ENCODE data around the gene CSTPP1.
"Not testable (repeated sequence)": the region's sequence is repeated elsewhere in the genome, so short reads cannot be mapped to it uniquely, and the experiment has no call there.

Gene CSTPP1

DNA sequence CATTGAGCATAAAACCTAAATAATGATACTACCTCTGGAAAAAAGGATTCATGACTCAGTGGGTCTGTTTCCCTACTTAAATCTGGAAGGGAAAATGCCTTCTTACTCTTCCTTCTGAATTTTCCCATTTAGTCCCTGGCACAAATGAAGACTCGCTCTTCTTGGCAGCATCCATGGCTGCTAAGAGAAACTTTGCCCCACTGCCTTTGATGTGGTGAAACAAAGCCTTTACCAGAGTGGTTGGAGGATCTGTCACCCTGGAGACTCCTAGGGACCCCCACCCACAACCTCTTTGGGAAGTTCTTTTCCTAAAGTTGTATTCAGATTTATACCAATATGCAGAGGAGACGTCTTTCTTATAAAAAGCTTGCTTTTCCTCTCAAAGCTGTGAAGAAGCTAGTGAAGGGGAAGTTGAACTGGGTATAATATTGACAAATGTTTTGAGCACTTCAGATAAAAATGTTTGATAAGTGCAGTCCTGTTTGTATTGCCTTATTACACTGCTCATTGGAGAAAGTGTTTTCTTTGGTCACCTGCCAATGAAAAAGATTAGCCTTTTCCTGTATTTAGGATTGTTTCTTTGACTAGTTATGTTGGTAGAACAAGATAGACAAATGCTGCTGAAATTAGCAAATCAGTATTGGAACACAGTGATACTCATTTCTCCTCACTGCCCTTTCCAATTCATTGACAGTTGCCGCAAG is 162.8 kb downstream of the CSTPP1 start:
- no peak for DNase-seq (ENCODE audit: low read depth in 3 of 3)

GRCh38 chr11:47099918-47100315 is 163.4 kb downstream of the CSTPP1 start:
- DNase-seq (ENCODE audit: low read depth in 3 of 3), result no peak

DNA sequence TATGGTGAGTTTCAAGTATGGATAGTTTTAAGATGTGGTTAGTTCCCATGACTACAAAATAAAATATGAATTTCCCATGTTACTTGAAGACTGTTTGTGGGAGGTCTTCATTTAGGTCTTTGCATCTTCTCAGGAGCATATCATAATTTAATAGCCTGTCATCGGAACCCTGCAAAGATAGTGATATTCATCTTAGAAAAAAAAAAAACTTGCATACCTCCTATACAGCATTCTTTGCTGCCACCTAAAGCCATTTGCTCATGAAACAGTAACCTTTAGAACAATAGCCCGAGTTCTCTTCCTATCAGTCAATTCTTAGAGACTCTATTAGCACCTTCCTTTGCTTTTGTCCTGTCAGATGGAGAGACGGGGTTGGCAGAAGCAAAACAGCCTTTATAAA is 164.8 kb downstream of the CSTPP1 start:
- DNase-seq (ENCODE audit: low read depth in 3 of 3), result no peak

DNA sequence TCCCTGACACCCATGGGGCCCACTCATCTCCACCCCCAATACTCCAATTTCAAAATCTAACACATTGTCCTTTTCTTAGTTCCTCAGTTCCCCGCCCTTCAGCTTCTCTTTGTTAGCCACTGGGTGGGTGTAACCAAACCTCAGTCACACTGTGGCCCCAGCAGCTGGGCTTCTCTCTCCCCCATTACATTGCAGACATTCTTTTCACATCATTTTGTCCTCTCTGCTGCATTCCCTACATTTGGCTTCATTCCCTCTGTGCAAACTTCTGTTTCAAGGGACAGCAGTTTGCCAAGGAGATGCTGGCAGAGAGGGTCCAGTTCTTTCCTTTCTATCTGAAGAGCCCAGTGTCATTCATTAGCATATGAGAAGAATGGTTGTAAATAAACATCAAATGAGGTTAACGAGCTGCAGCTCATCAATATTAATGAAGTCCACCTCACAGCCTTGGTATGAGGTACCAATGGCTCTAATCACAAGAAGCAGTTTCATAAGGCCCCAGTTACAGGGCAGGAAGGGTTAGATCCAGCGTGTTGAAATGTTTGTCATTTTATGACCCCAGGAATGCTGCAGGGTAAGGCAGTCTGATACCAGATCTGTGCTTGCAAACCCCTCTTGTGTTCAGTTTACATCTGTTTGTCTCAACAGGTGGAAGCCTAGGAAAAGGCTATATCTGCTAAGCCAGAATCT is 167.8 kb downstream of the CSTPP1 start:
- no peak for DNase-seq (ENCODE audit: low read depth in 3 of 3)

DNA sequence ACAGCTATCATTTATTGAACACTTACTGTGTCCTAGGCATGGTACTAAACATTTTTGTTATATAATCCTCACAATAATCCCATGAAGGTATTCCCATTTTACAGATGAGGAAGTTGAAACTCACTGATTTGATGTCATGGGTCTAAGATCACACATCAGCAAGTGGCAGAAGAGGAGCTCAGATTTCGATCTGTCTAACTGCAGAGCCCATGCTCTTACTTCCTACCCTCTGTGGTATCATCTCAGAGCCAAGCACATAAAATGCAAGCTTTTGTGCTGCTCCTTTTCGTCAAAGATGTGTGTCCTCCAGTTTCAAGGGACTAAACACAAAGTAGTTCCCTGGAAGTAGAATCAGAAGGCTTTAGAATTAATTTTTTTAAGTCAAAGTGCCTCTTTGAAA is 169.0 kb downstream of the CSTPP1 start:
- no peak for DNase-seq (ENCODE audit: low read depth in 3 of 3)

DNA sequence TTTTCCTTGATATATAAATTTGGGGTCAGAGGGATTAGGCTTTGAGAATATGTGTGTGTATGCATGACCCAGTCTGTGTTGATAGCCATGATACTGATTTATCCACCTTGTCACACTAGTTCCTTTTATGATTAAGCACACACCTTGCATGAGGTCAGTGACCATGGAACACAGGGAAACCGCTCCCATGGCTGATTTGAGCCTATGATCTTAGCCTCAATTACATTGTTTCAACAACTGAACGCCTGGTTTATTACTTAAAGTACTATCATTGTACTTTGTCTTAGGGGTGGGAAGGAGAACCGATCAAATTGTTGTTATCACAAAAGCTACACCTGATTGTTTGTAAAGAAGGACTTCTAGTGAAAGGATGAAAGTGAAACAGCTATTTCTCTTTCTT is 169.4 kb downstream of the CSTPP1 start:
- DNase-seq (ENCODE audit: low read depth in 3 of 3), result no peak

DNA sequence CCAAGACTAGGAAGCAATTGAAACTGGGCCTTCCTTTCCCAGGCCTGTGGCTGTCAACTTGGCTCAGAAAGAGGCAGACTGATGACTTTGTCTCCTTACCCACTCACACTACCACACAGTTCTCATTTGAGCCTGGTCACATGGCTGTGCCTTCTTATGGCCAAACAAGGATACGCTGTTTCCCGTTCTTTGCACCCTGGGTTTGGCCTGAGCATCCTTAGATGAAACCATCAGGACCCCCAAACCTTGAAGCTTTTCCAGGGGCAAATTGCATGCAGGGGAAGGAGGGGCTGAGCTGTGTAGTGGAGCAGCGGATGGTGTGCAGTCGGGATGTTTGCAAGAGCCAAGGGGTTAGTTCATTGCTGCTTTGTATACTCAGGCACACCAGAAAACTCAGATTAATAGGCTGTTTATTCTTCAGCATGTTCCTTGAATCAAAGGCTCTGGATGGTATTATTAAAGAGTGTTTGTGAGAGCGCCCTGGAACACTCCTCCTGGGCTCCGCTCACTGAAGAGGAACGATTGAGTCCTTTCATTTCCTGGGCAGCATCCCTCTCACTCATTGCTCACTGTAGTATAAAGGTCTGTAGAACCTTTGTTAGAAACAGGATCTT is 170.3 kb downstream of the CSTPP1 start:
- no peak for DNase-seq (ENCODE audit: low read depth in 3 of 3)

GRCh38 chr11:47107744-47108143 is 171.2 kb downstream of the CSTPP1 start:
- no peak for DNase-seq (ENCODE audit: low read depth in 3 of 3)

GRCh38 chr11:47108214-47108613 is 171.7 kb downstream of the CSTPP1 start:
- DNase-seq (ENCODE audit: low read depth in 3 of 3), result no peak

- no peak for DNase-seq (ENCODE audit: low read depth in 3 of 3)
Measured at GRCh38 chr11:47109051-47109726, 172.6 kb downstream of the CSTPP1 start.

DNA sequence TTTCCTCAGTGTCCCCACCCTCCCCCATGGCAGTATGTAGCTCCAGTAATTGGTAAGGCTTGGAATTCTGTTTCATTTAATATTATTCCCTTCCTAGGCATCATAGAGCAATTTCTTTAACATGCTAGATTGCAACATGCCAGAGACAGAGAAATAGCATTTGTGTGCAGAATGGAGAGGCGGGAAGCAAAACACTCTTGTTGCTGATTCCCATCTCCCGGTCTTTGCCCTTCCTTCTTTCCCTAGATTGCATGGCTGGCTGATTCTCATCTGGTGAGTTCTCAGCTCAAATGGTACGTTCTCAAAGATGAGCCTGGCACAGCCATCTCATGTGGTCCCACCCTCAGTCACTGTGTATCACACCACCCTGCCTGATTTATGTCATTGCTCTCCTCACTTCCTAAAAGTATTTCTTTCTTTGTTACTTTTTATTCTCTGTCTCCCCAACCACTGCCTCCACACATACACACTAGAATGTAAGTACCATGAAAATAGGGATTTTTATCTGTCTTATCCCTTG is 173.2 kb downstream of the CSTPP1 start:
- DNase-seq (ENCODE audit: low read depth in 3 of 3), result no peak

- DNase-seq (ENCODE audit: low read depth in 3 of 3), result no peak
Measured at GRCh38 chr11:47111318-47111804, 174.8 kb downstream of the CSTPP1 start.

- DNase-seq (ENCODE audit: low read depth in 3 of 3), result not testable (repeated sequence)
Measured at GRCh38 chr11:47112941-47113340, 176.4 kb downstream of the CSTPP1 start.

DNA sequence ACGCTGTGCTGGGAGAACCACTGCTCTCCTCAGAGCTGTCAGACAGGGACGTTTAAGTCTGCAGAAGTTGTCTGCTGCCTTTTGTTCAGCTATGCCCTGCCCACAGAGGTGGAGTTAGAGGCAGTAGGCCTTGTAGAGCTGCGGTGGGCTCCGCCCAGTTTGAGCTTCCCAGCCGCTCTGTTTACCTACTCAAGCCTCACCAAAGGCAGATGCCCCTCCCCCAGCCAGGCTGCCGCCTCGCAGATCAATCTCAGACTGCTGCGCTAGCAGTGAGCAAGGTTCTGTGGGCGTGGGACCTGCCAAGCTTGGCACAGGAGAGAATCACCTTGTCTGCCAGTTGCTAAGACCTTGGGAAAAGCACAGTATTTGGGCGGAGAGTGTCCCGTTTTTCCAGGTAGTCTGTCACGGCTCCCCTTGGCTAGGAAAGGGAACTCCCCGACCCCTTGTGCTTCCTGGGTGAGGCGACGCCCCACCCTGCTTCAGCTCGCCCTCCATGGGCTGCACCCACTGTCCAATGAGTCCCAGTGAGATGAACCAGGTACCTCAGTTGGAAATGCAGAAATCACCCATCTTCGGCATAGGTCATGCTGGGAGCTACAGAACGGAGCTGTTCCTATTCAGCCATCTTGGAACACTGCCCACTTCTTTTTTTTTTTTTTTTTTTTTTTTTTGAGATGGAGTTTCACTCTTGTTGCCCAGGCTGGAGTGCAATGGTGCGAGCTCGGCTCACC is 182.6 kb downstream of the CSTPP1 start:
- peak; percentile 6 to 47 (median 40) for DNase-seq (ENCODE audit: low read depth in 3 of 3)

- no peak for DNase-seq (ENCODE audit: low read depth in 3 of 3)
Measured at GRCh38 chr11:47121056-47121455, 184.5 kb downstream of the CSTPP1 start.

GRCh38 chr11:47121731-47122130 is 185.2 kb downstream of the CSTPP1 start:
- no peak for DNase-seq (ENCODE audit: low read depth in 3 of 3)

DNA sequence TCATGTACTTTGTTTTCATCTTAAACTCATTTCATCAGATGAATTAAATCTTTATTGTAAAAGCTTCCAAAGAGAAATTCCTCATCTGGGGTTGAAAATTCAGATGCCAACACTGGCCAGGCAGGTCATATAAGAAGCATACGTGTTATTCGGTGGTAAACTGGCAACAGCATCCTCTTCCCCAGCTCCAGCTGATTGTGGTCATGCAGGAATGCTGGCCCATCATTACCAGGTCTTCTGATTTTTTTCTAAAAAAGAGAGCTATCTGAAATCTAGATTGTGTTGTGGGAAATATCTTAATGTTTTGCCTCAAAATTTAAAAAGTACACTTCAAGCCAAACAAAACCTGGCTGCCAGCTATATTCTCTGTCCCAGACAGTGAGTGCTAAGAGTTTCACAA is 186.5 kb downstream of the CSTPP1 start:
- no peak for DNase-seq (ENCODE audit: low read depth in 3 of 3)

DNA sequence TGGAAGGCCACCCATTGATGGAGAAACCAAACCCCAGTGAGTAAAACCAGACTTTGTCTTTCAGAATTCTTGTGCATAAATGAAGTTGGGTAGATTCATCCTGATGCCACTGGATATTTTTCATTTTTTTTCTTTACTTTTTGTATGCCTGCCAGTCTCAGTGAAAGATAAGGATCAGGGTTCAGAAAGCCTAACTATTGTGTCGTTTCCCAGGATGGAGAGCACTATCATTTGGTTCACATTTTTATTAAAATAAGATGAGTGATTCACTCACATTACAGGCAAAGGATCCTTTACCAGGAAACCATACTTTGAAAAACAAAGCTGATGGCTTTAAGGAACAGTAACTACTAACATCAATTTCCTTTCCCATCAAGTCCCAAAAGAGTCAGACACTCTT is 188.1 kb downstream of the CSTPP1 start:
- no peak for DNase-seq (ENCODE audit: low read depth in 3 of 3)

- no peak for DNase-seq (ENCODE audit: low read depth in 3 of 3)
Measured at GRCh38 chr11:47125083-47125482, 188.5 kb downstream of the CSTPP1 start.

- no peak for DNase-seq (ENCODE audit: low read depth in 3 of 3)
Measured at GRCh38 chr11:47127213-47127612, 190.7 kb downstream of the CSTPP1 start.

DNA sequence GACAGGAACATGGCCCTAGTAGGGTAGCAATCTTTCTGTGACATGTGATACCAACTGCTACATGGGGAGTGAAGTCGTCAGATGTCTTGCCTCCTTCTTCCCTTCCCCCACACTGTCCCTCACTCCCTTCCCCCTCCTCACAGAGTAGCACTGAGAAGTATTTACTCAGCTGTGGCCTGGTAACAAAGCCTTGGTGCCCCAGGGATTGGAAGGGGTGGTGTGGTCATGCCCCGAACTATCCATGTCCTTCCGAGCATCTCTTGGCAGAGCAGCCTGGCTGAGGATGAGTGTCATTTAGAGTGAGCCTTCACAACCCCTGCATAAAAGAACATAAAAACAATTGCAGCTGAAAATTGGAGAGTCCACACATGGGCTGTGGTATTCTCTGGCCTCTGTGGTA is 194.0 kb downstream of the CSTPP1 start:
- DNase-seq (ENCODE audit: low read depth in 3 of 3), result no peak
